Endothelial cell of umbilical vein (primary cell): ENCODE data around the gene MARF1. TPM values are rescaled to one million over a fixed set of nuclear protein-coding genes. Genes with fewer than 3 reads are reported as not detected.

Source experiments
- BruUV-seq: library from RNA; stranded (reverse); fragments of 400-500 nt; replicated peaks from 2 replicates; lab custom pipeline; 2021; lab: Mats Ljungman, UMichigan
- CTCF ChIA-PET: fragments of 300-600, 350-600 bp; sonication (Branson Sonifier 250); formaldehyde crosslinking; loops from one replicate; lab custom pipeline; 2021; ENCODE audit warnings: antibody characterized with exemption, inconsistent platforms; lab: Charles Lee
- POLR2A ChIA-PET: fragments of 300-600, 350-600 bp; sonication (Branson Sonifier 250); formaldehyde crosslinking; loops from one replicate; lab custom pipeline; 2021; ENCODE audit warnings: antibody characterized with exemption, inconsistent platforms; lab: Charles Lee
- DNase-seq: peaks from one replicate; pipeline ENCODE4 v3.0.0-alpha.2; 2011; ENCODE audit warnings: low read depth, low spot score
- FAIRE-seq: peaks from 2 replicates; lab custom pipeline; 2011; peaks lifted over from hg19 to GRCh38; lab: Jason Lieb, UNC
- H2AFZ ChIP-seq: 2 replicates; pipeline ENCODE4 v1.6.0; 2012; ENCODE audit warnings: low read depth, low read length, control low read depth, inconsistent platforms
- H3K27ac ChIP-seq: 2 replicates; pipeline ENCODE4 v1.5.1; 2011; ENCODE audit warnings: low read depth, mild to moderate bottlenecking, control low read depth, low read length, moderate library complexity; ENCODE audit not compliant: insufficient read depth
- H3K27me3 ChIP-seq, 2 experiments: 2 replicates each; pipeline versions ENCODE4 v1.6.0 to v1.6.1; 2011; ENCODE audit warnings: low read length in 2 of 2, mixed read lengths in 1 of 2; ENCODE audit not compliant: control insufficient read depth in 2 of 2, insufficient read depth in 2 of 2
- H3K36me3 ChIP-seq, 2 experiments: 2 replicates in 1 of 2; 3 replicates in 1 of 2; pipeline ENCODE4 v1.5.1; 2011; ENCODE audit warnings: low read length in 2 of 2, mild to moderate bottlenecking in 1 of 2, moderate library complexity in 1 of 2; ENCODE audit not compliant: control insufficient read depth in 2 of 2, insufficient read depth in 2 of 2; ENCODE audit errors: extremely low read depth in 1 of 2
- H3K4me1 ChIP-seq: 3 replicates; pipeline ENCODE4 v1.5.1; 2011; ENCODE audit warnings: mild to moderate bottlenecking, low read length; ENCODE audit not compliant: control insufficient read depth, insufficient read depth; ENCODE audit errors: extremely low read depth
- H3K4me2 ChIP-seq: 2 replicates; pipeline ENCODE4 v1.6.1; 2011; ENCODE audit warnings: low read length, control low read depth, mixed read lengths; ENCODE audit not compliant: insufficient read depth
- H3K4me3 ChIP-seq, 3 experiments: fragments of 200-600 bp in 1 of 3; sonication (generic), shearing (Covaris generic) in 1 of 3; replicated peaks in 1 of 3; 2 replicates each; pipeline ENCODE4 v1.5.1; 2011 to 2016; ENCODE audit warnings: control low read depth in 3 of 3, low read length in 3 of 3, mild to moderate bottlenecking in 2 of 3, inconsistent platforms in 1 of 3, low read depth in 1 of 3, moderate library complexity in 1 of 3; ENCODE audit not compliant: insufficient read depth in 1 of 3
- H3K79me2 ChIP-seq: 2 replicates; pipeline ENCODE4 v1.6.0; 2012; ENCODE audit warnings: low read length, inconsistent platforms; ENCODE audit not compliant: control insufficient read depth, insufficient read depth
- H3K9ac ChIP-seq: replicated peaks from 2 replicates; pipeline ENCODE3; 2011; ENCODE audit warnings: low read length, control low read depth; ENCODE audit not compliant: insufficient read depth; ENCODE audit errors: extremely low read depth
- H3K9me1 ChIP-seq: replicated peaks from 3 replicates; pipeline ENCODE4 v1.6.0; 2011; ENCODE audit warnings: mild to moderate bottlenecking, low read length; ENCODE audit not compliant: control insufficient read depth, insufficient read depth; ENCODE audit errors: extremely low read depth
- H3K9me3 ChIP-seq: replicated peaks from 2 replicates; pipeline ENCODE4 v1.5.1; 2012; ENCODE audit warnings: low read length, inconsistent platforms; ENCODE audit not compliant: control insufficient read depth, insufficient read depth
- H4K20me1 ChIP-seq: replicated peaks from 2 replicates; pipeline ENCODE3; 2011; ENCODE audit warnings: mild to moderate bottlenecking, low read length; ENCODE audit not compliant: control insufficient read depth, insufficient read depth; ENCODE audit errors: extremely low read depth
- EZH2 ChIP-seq: IDR thresholded peaks from 2 replicates; pipeline ENCODE4 v1.6.1; 2012; ENCODE audit warnings: borderline replicate concordance, low read depth, mild to moderate bottlenecking, moderate library complexity, low read length, inconsistent platforms; ENCODE audit not compliant: severe bottlenecking
- FOS ChIP-seq: IDR thresholded peaks from 2 replicates; pipeline ENCODE4 v1.6.1; 2011; ENCODE audit warnings: mild to moderate bottlenecking, low read length, moderate library complexity, borderline replicate concordance; ENCODE audit not compliant: insufficient read depth
- GATA2 ChIP-seq: IDR thresholded peaks from 2 replicates; pipeline ENCODE4 v1.7.0; 2011; ENCODE audit warnings: low read depth, mild to moderate bottlenecking, moderate library complexity, mixed read lengths, low read length; ENCODE audit not compliant: insufficient read length, insufficient read depth
- JUN ChIP-seq: IDR thresholded peaks from 2 replicates; pipeline ENCODE4 v1.6.1; 2011; ENCODE audit warnings: borderline replicate concordance, low read depth; ENCODE audit not compliant: insufficient read length, insufficient read depth
- MYC ChIP-seq: IDR thresholded peaks from one replicate; pipeline ENCODE4 v1.6.1; 2011; ENCODE audit warnings: mild to moderate bottlenecking, low read depth, low read length
- POLR2A ChIP-seq: IDR thresholded peaks from 2 replicates; pipeline ENCODE4 v1.6.1; 2012; ENCODE audit warnings: low read depth, mild to moderate bottlenecking, control low read depth, low read length
- POLR2AphosphoS5 ChIP-seq: IDR thresholded peaks from 2 replicates; pipeline ENCODE4 v1.6.1; 2012; ENCODE audit warnings: low read depth, mild to moderate bottlenecking, control low read depth, low read length, moderate library complexity; ENCODE audit not compliant: insufficient read depth
- dilution Hi-C: fragments of 300-500 bp; cut with MboI; formaldehyde crosslinking; loops from one replicate; pipeline ENCODE4 v1.15.0; 2019; ENCODE audit warnings: low sequenced_read_pairs; ENCODE audit not compliant: extremely low pct_ligation_motif_present
- intact Hi-C: fragments of 100-400 bp; cut with micrococcal nuclease; formaldehyde crosslinking; loops from one replicate; pipeline ENCODE4 v1.10.0; 2022
- polyA plus RNA-seq, 4 experiments: library from polyadenylated mRNA; depleted of rRNA in 3 of 4; stranded (reverse) in 3 of 4; unstranded in 1 of 4; fragments of >200 nt; gene quantifications; 2 replicates each; pipeline versions ENCODE4 v1.2.1 to v1.2.3, GENCODE V29; 2011 to 2012; ENCODE audit warnings: missing spikeins in 1 of 4
- total RNA-seq: library from RNA; stranded (reverse); gene quantifications from 2 replicates; pipeline ENCODE4 v1.2.3, GENCODE V29; 2021
- TF ChIP-seq, protein P1 (sequence below), 2 donors: IDR thresholded peaks; 1 replicate in 1 of 2; 2 replicates in 1 of 2; pipeline ENCODE4 v1.5.1; 2011; ENCODE audit warnings: low read length in 2 of 2, mild to moderate bottlenecking in 2 of 2, moderate library complexity in 2 of 2, control low read depth in 1 of 2, inconsistent platforms in 1 of 2, low read depth in 1 of 2; ENCODE audit not compliant: insufficient read depth in 1 of 2; ENCODE audit errors: extremely low read depth in 1 of 2
- TF ChIP-seq, protein P2 (sequence below): IDR thresholded peaks from 2 replicates; pipeline ENCODE4 v1.6.1; 2011; ENCODE audit not compliant: insufficient read depth, insufficient read length

The MARF1 gene
- total and polyA plus RNA-seq, 2 donors (not counting 3 experiments of a cell fraction or from before 2014, with no cell fraction given): 14.6 to 58.5 TPM

DNA sequence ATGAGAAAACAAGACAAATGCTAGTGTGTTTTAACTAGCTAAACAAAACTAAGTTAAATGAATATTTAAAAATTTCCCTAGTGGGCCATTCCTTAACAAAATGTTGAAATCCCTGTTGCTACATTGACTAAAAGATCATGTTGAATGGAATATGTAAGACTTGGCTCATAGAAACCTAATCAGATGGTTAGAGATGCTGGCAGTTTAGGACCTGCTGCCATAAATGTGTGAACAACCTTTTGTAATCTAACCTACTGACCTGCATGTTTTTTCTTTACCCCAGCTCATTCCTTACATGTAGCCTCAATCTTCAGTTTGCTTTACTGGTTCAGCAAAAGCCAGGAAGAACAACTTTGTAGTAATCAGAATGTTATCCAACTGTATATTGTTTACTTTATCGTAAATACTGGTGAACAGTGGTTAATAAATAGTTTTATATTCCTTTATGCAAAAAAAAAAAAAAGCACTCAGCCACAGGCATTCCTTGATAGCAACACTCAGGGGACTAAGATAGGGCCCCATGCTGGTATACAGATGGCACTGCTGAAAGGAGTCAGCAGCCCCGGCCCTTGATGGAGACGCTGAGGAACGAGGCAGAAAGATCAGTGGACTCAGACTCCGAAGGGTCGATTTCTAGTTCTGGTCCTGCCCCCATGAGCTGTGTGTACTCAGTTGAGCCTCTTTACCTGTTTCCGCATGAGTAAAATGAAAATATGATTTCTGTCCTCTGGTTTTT, 78.2 kb downstream of the MARF1 start:
- ChIA-PET CTCF (no interaction called here), POLR2A (interaction anchor here (0.6 kb wide), 1 partner anchor 23 kb away, joined by 7 read pairs; no protein-coding TSS in a partner anchor)
- Histone ChIP-seq H3K4me3 (no peak overlapping the region), H3K36me3 (no peaks in the 10 kb centered on the region), H3K9me1 (no peaks in the 10 kb centered on the region), H3K9ac (no peak overlapping the region), H3K27me3 (no peaks in the 10 kb centered on the region), H3K9me3 (no peaks in the 10 kb centered on the region), H3K79me2 (no peaks in the 10 kb centered on the region), H4K20me1 (no peaks in the 10 kb centered on the region), H3K27ac (no peak overlapping the region), H2AFZ (no peak overlapping the region), H3K4me2 (no peak overlapping the region), H3K4me1 (no peaks in the 10 kb centered on the region)
- DNase-seq: no peak
- FAIRE-seq: peak; percentile 73
- intact Hi-C loops (loop anchor here (1.0 kb wide), 1 partner anchor 7 kb away; no protein-coding TSS in a partner anchor), dilution Hi-C loops (no loop called here)
- TF ChIP-seq, protein P1, sequence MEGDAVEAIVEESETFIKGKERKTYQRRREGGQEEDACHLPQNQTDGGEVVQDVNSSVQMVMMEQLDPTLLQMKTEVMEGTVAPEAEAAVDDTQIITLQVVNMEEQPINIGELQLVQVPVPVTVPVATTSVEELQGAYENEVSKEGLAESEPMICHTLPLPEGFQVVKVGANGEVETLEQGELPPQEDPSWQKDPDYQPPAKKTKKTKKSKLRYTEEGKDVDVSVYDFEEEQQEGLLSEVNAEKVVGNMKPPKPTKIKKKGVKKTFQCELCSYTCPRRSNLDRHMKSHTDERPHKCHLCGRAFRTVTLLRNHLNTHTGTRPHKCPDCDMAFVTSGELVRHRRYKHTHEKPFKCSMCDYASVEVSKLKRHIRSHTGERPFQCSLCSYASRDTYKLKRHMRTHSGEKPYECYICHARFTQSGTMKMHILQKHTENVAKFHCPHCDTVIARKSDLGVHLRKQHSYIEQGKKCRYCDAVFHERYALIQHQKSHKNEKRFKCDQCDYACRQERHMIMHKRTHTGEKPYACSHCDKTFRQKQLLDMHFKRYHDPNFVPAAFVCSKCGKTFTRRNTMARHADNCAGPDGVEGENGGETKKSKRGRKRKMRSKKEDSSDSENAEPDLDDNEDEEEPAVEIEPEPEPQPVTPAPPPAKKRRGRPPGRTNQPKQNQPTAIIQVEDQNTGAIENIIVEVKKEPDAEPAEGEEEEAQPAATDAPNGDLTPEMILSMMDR (IDR thresholded peaks at IDR 0.05; ENCODE audit: extremely low read depth in 1 of 2, insufficient read depth in 1 of 2, low read depth in 1 of 2, low read length in 2 of 2): no peak
- no peak for TF ChIP-seq MYC
- TF ChIP-seq, protein P2, sequence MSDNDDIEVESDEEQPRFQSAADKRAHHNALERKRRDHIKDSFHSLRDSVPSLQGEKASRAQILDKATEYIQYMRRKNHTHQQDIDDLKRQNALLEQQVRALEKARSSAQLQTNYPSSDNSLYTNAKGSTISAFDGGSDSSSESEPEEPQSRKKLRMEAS: no peak
- TF ChIP-seq POLR2A: no peak
- TF ChIP-seq JUN: no peak
- no peak for TF ChIP-seq GATA2
- TF ChIP-seq EZH2: no peak
- no peak for TF ChIP-seq POLR2AphosphoS5
- no peak for TF ChIP-seq FOS
- no TSS peak for BruUV-seq
